Stomach (tissue), 9 donors: ENCODE results near the gene AIFM2. TPM values are rescaled to one million over a fixed set of nuclear protein-coding genes. Genes with fewer than 3 reads are reported as not detected.

ENCODE experiments used
- DNase-seq, 2 donors: peaks; one replicate each; pipeline versions ENCODE4 v3.0.0 to v3.0.0-alpha.2; 2013 to 2019
- H3K27ac ChIP-seq, 5 donors: fragments of 200-600 bp in 4 of 5; sonication (generic) in 4 of 5; one replicate each; pipeline ENCODE4 v1.5.1; 2013 to 2019; ENCODE audit warnings: mild to moderate bottlenecking in 1 of 5, moderate library complexity in 1 of 5
- H3K27me3 ChIP-seq, 3 donors: fragments of 200-600 bp; sonication (generic); one replicate each; pipeline ENCODE4 v1.5.1; 2017 to 2019; ENCODE audit warnings: mixed run types in 1 of 3
- H3K36me3 ChIP-seq, 4 donors: fragments of 200-600 bp; sonication (generic); 1 replicate in 3 of 4; 2 replicates in 1 of 4; pipeline ENCODE4 v1.5.1; 2016 to 2019
- H3K4me1 ChIP-seq, 4 donors: fragments of 200-600 bp; sonication (generic); one replicate each; pipeline ENCODE4 v1.5.1; 2016 to 2019
- H3K4me3 ChIP-seq, 4 donors: fragments of 200-600 bp; sonication (generic) in 3 of 4; one replicate each; pipeline ENCODE4 v1.5.1; 2016 to 2019; ENCODE audit warnings: mild to moderate bottlenecking in 1 of 4
- H3K9me3 ChIP-seq, 4 donors: fragments of 200-600 bp; sonication (generic); one replicate each; pipeline ENCODE4 v1.5.1; 2016 to 2019
- EP300 ChIP-seq: sonication (generic); formaldehyde crosslinking; IDR thresholded peaks from one replicate; pipeline ENCODE4 v1.6.1; 2017; ENCODE audit warnings: antibody characterized with exemption
- POLR2A ChIP-seq, 4 donors: fragments of 450-650 bp; IDR thresholded peaks; one replicate each; pipeline ENCODE4 v1.6.1; 2016; ENCODE audit warnings: antibody characterized with exemption in 4 of 4, control low read depth in 2 of 4, mild to moderate bottlenecking in 1 of 4, moderate library complexity in 1 of 4
- POLR2AphosphoS5 ChIP-seq, 3 donors: sonication (generic); formaldehyde crosslinking; IDR thresholded peaks; one replicate each; pipeline ENCODE4 v1.6.1; 2016; ENCODE audit warnings: antibody characterized with exemption in 3 of 3
- WGBS, 5 donors: extraction: QIAGEN DNeasy Blood & Tissue Kit in 3 of 5; methylation state at CpG; one replicate each; pipeline versions ENCODE4 v1.1.5 to v1.1.7; 2013 to 2018; 5-methylcytosine and 5-hydroxymethylcytosine counted together
- intact Hi-C: fragments of 100-400 bp; cut with DNase I; formaldehyde crosslinking; loops from one replicate; pipeline ENCODE4 v1.15.1; 2023; ENCODE audit warnings: low total_unique reads
- polyA plus RNA-seq, 3 donors: library from polyadenylated mRNA; stranded (reverse); fragments of 200-250 nt; gene quantifications; one replicate each; pipeline ENCODE4 v1.2.3, GENCODE V29; 2013
- total RNA-seq, 5 donors: library from RNA; depleted of rRNA; stranded (reverse); fragments of >200 nt; gene quantifications; one replicate each; pipeline versions ENCODE4 v1.1.0 to v1.2.3, GENCODE V29; 2014 to 2016
- TF ChIP-seq, protein P1 (sequence below), 7 experiments: fragments of 450-650 bp in 4 of 7; fragments of 200-600 bp in 3 of 7; sonication (generic) in 3 of 7; IDR thresholded peaks; one replicate each; pipeline ENCODE4 v1.5.1; 2016 to 2019; ENCODE audit warnings: antibody characterized with exemption in 7 of 7, control low read depth in 2 of 7, mild to moderate bottlenecking in 1 of 7
- donor health status: healthy with polysubstance abuse.
- donor health status: Bipolar disorder and iron deficiency.
- donor health status: healthy.

The AIFM2 gene
- total and polyA plus RNA-seq, 8 donors, result 4.5 to 14.5 (median 6.1) TPM

DNA sequence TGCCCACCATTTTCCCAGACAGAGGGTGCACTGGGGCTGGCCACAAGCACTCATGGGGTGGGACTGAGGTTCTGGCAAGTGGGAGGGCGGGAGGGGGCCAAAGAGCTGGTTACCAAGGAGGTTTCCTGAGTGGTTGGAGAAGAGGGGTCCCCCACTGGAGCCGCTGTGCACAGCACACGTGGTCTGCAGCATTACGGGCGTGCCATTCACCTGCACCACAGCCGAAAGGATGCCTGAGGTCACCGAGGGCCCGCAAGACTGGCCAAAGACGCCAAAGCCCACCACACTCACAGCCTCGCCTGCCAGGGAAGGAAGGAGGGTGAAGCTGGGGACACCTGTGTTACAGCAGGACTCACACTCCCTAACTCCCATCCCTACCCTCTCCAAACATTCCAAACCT, 9.9 kb upstream of the AIFM2 start:
- no peak for DNase-seq
- TF ChIP-seq EP300 (no peak), POLR2A (IDR thresholded peaks at IDR 0.05) (no peak), POLR2AphosphoS5 (IDR thresholded peaks at IDR 0.05) (no peak)
- TF ChIP-seq, protein P1, sequence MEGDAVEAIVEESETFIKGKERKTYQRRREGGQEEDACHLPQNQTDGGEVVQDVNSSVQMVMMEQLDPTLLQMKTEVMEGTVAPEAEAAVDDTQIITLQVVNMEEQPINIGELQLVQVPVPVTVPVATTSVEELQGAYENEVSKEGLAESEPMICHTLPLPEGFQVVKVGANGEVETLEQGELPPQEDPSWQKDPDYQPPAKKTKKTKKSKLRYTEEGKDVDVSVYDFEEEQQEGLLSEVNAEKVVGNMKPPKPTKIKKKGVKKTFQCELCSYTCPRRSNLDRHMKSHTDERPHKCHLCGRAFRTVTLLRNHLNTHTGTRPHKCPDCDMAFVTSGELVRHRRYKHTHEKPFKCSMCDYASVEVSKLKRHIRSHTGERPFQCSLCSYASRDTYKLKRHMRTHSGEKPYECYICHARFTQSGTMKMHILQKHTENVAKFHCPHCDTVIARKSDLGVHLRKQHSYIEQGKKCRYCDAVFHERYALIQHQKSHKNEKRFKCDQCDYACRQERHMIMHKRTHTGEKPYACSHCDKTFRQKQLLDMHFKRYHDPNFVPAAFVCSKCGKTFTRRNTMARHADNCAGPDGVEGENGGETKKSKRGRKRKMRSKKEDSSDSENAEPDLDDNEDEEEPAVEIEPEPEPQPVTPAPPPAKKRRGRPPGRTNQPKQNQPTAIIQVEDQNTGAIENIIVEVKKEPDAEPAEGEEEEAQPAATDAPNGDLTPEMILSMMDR (IDR thresholded peaks at IDR 0.05), result no peak
- no peaks in the 10 kb centered on the region for H3K9me3 ChIP-seq
- H3K27me3 ChIP-seq, result no peaks in the 10 kb centered on the region
- 88 to 94% (median 93%) methylated on average over 10 of the region's 10 CpGs for WGBS, 5 donors
- intact Hi-C loops, result no loop called here
- no peak overlapping the region for H3K27ac ChIP-seq
- no peak overlapping the region for H3K4me3 ChIP-seq
- peaks cover 16 to 34% (median 27%) of the 10 kb centered on the region in 4 donors for H3K4me1 ChIP-seq
- peaks cover 6 to 27% (median 12%) of the 10 kb centered on the region in 4 donors for H3K36me3 ChIP-seq

DNA sequence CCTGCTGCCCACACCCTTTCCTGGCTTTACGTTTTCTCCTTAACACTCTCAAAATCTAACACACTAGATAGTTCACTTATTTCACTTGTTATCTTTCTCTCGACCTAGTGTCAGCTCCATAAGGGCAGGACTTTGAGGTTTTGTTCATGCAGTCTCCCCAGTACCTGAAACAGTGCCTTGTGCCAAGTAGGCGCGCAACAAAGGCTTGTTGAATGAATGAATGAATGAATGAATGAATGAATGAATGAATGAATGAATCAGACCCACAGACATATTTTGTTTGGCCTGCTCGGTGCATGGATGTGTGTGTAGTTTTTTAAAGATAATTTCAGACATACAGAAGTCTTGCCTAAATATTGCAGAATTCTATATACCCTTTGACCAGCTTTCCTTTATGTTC, 7.7 kb upstream of the AIFM2 start:
- Histone ChIP-seq H3K4me1 (peaks cover 7 to 24% (median 14%) of the 10 kb centered on the region in 4 donors), H3K27ac (no peak overlapping the region), H3K36me3 (peaks cover 6 to 27% (median 12%) of the 10 kb centered on the region in 4 donors), H3K9me3 (no peaks in the 10 kb centered on the region), H3K27me3 (no peaks in the 10 kb centered on the region), H3K4me3 (no peak overlapping the region)
- intact Hi-C loops, result no loop called here
- no peak for DNase-seq
- WGBS, 5 donors, result 65 to 86% (median 79%) methylated on average over 5 of the region's 5 CpGs
- TF ChIP-seq EP300 (no peak), POLR2A (IDR thresholded peaks at IDR 0.05) (no peak), POLR2AphosphoS5 (IDR thresholded peaks at IDR 0.05) (no peak)
- TF ChIP-seq, protein P1 (IDR thresholded peaks at IDR 0.05), result no peak

DNA sequence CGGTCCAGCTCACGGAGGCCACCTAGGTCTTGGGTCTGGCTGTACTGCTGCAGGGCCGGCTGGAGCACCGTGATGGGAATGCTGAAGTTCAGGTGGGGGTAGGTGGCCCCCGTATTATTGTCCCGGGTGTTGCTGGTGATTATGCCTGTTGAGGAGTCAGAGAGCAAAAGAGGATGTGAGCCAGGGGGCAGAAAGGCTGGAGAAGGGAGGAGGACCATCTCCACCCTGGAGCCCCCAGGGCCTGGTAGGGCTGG, 7.3 kb upstream of the AIFM2 start:
- 85 to 97% (median 90%) methylated on average over 5 to 6 of the region's 6 CpGs for WGBS, 5 donors
- peaks cover 6 to 27% (median 12%) of the 10 kb centered on the region in 4 donors for H3K36me3 ChIP-seq
- H3K4me1 ChIP-seq, result peaks cover 3 to 20% (median 10%) of the 10 kb centered on the region in 4 donors
- intact Hi-C loops, result no loop called here
- H3K27me3 ChIP-seq, result no peaks in the 10 kb centered on the region
- no peak overlapping the region for H3K4me3 ChIP-seq
- H3K27ac ChIP-seq, result no peak overlapping the region
- peak in 1 of 2 donors; percentile 20 for DNase-seq
- H3K9me3 ChIP-seq, result no peaks in the 10 kb centered on the region
- TF ChIP-seq POLR2A (IDR thresholded peaks at IDR 0.05) (no peak), POLR2AphosphoS5 (IDR thresholded peaks at IDR 0.05) (no peak), EP300 (no peak)
- TF ChIP-seq, protein P1 (IDR thresholded peaks at IDR 0.05), result no peak

DNA sequence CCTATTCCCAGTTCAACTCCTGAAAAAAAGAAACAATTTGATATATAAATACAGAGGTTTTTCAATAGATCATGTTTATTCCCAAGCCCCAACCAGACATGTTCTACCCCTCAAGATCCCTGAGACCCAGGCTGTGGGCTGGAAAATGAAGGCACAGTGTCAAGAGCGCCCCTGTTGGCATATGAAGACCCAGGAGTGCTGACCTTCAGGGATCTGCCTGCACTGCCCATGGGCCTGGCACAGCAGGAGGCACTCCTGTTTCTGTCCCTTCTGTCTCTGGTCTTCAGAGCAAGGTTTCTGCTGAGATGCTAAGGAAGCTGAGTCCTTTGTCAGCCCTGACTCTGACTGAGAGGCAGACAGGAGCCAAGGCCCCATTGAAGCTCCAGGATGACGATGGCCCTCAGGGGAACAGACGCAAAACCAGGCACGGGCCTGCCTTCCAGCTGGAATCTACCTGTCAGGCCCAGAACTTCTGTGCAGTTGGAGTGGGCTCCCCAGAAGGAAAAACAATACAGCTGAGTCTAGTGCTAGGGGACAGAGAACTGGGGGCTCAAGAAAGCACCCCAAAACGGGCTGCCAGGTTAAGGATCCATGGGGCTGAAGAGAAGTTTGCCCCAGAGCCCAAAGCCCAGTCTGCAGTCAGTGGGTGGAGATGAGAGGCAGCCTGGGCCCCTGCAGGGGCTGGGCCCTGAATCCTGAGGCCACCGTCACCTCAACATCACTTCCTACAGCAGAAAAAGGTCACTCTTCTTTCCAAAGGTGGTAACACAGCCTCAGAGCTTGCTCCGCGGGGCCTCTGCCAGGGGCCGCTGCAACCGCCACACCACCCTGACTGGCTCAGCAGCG, 6.7 kb upstream of the AIFM2 start:
- 93 to 95% (median 95%) methylated on average over 11 of the region's 11 CpGs for WGBS, 5 donors
- Histone ChIP-seq H3K27me3 (no peaks in the 10 kb centered on the region), H3K27ac (peak overlapping the region in 2 of 5 donors; percentile 48 to 62), H3K4me1 (peaks cover 0 to 15% (median 5%) of the 10 kb centered on the region in 4 donors), H3K9me3 (no peaks in the 10 kb centered on the region), H3K36me3 (peaks cover 6 to 27% (median 12%) of the 10 kb centered on the region in 4 donors), H3K4me3 (no peak overlapping the region)
- TF ChIP-seq POLR2A (IDR thresholded peaks at IDR 0.05), result no peak
- no peak for TF ChIP-seq POLR2AphosphoS5 (IDR thresholded peaks at IDR 0.05)
- no peak for TF ChIP-seq EP300
- TF ChIP-seq, protein P1 (IDR thresholded peaks at IDR 0.05), result no peak
- intact Hi-C loops, result no loop called here
- peak in 1 of 2 donors; percentile 22 for DNase-seq
